HG03565 (cell line): Measurements from ENCODE around the gene FAM168B.

ENCODE experiments used
- ATAC-seq: cut with Tn5 transposase; IDR thresholded peaks from one replicate; pipeline ENCODE4 v1.9.1; 2021; ENCODE audit warnings: mild to moderate bottlenecking, moderate library complexity; ENCODE audit not compliant: unreplicated experiment

FAM168B gene

GRCh38 chr2:131040661-131041401 lies 52.4 kb downstream of the FAM168B start:
- ATAC-seq: no peak

- ATAC-seq: no peak
These were observed 53.2 kb downstream of the FAM168B start for GRCh38 chr2:131039908-131040660.

GRCh38 chr2:131039535-131039907 lies 53.7 kb downstream of the FAM168B start:
- ATAC-seq: no peak

GRCh38 chr2:131039101-131039440 lies 54.2 kb downstream of the FAM168B start:
- no peak for ATAC-seq

- no peak for ATAC-seq
These were observed 54.8 kb downstream of the FAM168B start for GRCh38 chr2:131038258-131039100.

GRCh38 chr2:131037398-131038257 lies 55.6 kb downstream of the FAM168B start:
- ATAC-seq: no peak

- no peak for ATAC-seq
These were observed 56.4 kb downstream of the FAM168B start for GRCh38 chr2:131036696-131037397.

GRCh38 chr2:131036269-131036668 lies 57.0 kb downstream of the FAM168B start:
- no peak for ATAC-seq

GRCh38 chr2:131035826-131036231 lies 57.4 kb downstream of the FAM168B start:
- ATAC-seq: no peak

GRCh38 chr2:131035112-131035825 lies 58.0 kb downstream of the FAM168B start:
- no peak for ATAC-seq

- ATAC-seq: no peak
These were observed 58.9 kb downstream of the FAM168B start for GRCh38 chr2:131034122-131035051.

GRCh38 chr2:131033786-131034121 lies 59.5 kb downstream of the FAM168B start:
- no peak for ATAC-seq

- no peak for ATAC-seq
These were observed 60.8 kb downstream of the FAM168B start for GRCh38 chr2:131032393-131032836.

GRCh38 chr2:131031875-131032274 lies 61.4 kb downstream of the FAM168B start:
- ATAC-seq: no peak

- ATAC-seq: no peak
These were observed 61.8 kb downstream of the FAM168B start for GRCh38 chr2:131031431-131031841.

GRCh38 chr2:131030478-131030971 lies 62.7 kb downstream of the FAM168B start:
- no peak for ATAC-seq

GRCh38 chr2:131029812-131030211 lies 63.4 kb downstream of the FAM168B start:
- ATAC-seq: no peak
